Measurements from ENCODE around the gene LYPD6.
"Not testable (repeated sequence)": the region's sequence is repeated elsewhere in the genome, so short reads cannot be mapped to it uniquely, and the experiment has no call there.

The LYPD6 gene

GRCh38 chr2:149330127-149331022 is at the start of gene LYPD6:
Gene LYPD6, plus strand, starts transcription at chr2:149330587. Its CDS starts 107,122 bp downstream, at chr2:149437709.
- no peak for FAIRE-seq

- FAIRE-seq, result no peak
These were observed 48.9 kb upstream of the LYPD6 start for GRCh38 chr2:149281441-149281840.

GRCh38 chr2:149290662-149291061 is 39.7 kb upstream of the LYPD6 start:
- no peak for FAIRE-seq

GRCh38 chr2:149291881-149292280 is 38.5 kb upstream of the LYPD6 start:
- no peak for FAIRE-seq

GRCh38 chr2:149296031-149296430 is 34.4 kb upstream of the LYPD6 start:
- FAIRE-seq, result no peak

GRCh38 chr2:149307014-149307413 is 23.4 kb upstream of the LYPD6 start:
- FAIRE-seq, result no peak

- FAIRE-seq, result no peak
These were observed 20.0 kb upstream of the LYPD6 start for GRCh38 chr2:149310349-149310748.

- no peak for FAIRE-seq
These were observed 18.3 kb upstream of the LYPD6 start for GRCh38 chr2:149312039-149312438.

- FAIRE-seq, result no peak
These were observed 16.8 kb upstream of the LYPD6 start for GRCh38 chr2:149313512-149313972.

GRCh38 chr2:149314687-149315086 is 15.7 kb upstream of the LYPD6 start:
- no peak for FAIRE-seq

GRCh38 chr2:149315461-149315860 is 14.9 kb upstream of the LYPD6 start:
- no peak for FAIRE-seq

- FAIRE-seq, result not testable (repeated sequence)
These were observed 11.8 kb upstream of the LYPD6 start for GRCh38 chr2:149318566-149318965.

- FAIRE-seq, result no peak
These were observed 10.0 kb upstream of the LYPD6 start for GRCh38 chr2:149320362-149320761.

- no peak for FAIRE-seq
These were observed 1.3 kb upstream of the LYPD6 start for GRCh38 chr2:149329068-149329467.

GRCh38 chr2:149329489-149330126 is 779 bp upstream of the LYPD6 start:
- FAIRE-seq, result no peak

- no peak for FAIRE-seq
These were observed 625 bp downstream of the LYPD6 start for GRCh38 chr2:149331023-149331400.

- no peak for FAIRE-seq
These were observed 2.0 kb downstream of the LYPD6 start for GRCh38 chr2:149332364-149332763.

GRCh38 chr2:149333636-149334035 is 3.2 kb downstream of the LYPD6 start:
- no peak for FAIRE-seq

GRCh38 chr2:149334156-149334555 is 3.8 kb downstream of the LYPD6 start:
- no peak for FAIRE-seq

- no peak for FAIRE-seq
These were observed 8.9 kb downstream of the LYPD6 start for GRCh38 chr2:149339324-149339723.

- FAIRE-seq, result no peak
These were observed 12.1 kb downstream of the LYPD6 start for GRCh38 chr2:149342509-149342908.

- FAIRE-seq, result no peak
These were observed 13.7 kb downstream of the LYPD6 start for GRCh38 chr2:149344105-149344504.

GRCh38 chr2:149346272-149346671 is 15.9 kb downstream of the LYPD6 start:
- no peak for FAIRE-seq

GRCh38 chr2:149348291-149348690 is 17.9 kb downstream of the LYPD6 start:
- no peak for FAIRE-seq

Measured in islet of Langerhans (tissue), 1 donor.